IMR-90 (cell line): Measurements from ENCODE around the gene TMCC3. TPM values are rescaled to one million over a fixed set of nuclear protein-coding genes. Genes with fewer than 3 reads are reported as not detected.

Source experiments
- ATAC-seq: fragments of 200-7000 bp; cut with Tn5 transposase; 2 replicates; pipeline ENCODE4 v1.9.1; 2020; ENCODE audit warnings: low read depth, mild to moderate bottlenecking, moderate library complexity
- BruUV-seq: library from RNA; stranded (reverse); fragments of 400-500 nt; replicated peaks from 2 replicates; lab custom pipeline; 2021; lab: Mats Ljungman, UMichigan
- CTCF ChIA-PET: fragments of 300-600 bp; formaldehyde crosslinking; extraction: SDS; loops from one replicate; lab custom pipeline; 2021; ENCODE audit warnings: antibody characterized with exemption; lab: Yijun Ruan, JAX
- POLR2A ChIA-PET: fragments of 300-600 bp; sonication (Branson Sonifier 250); formaldehyde crosslinking; loops from one replicate; lab custom pipeline; 2022; ENCODE audit warnings: antibody characterized with exemption; ENCODE audit not compliant: unreplicated experiment; lab: Charles Lee
- DNase-seq: peaks from one replicate; pipeline ENCODE4 v3.0.0; 2013
- H2AFZ ChIP-seq: replicated peaks from 2 replicates; pipeline ENCODE3; 2013; ENCODE audit warnings: low read length, mild to moderate bottlenecking; ENCODE audit not compliant: poor library complexity
- H2AK5ac ChIP-seq: 2 replicates; pipeline ENCODE4 v1.6.1; 2013; ENCODE audit warnings: low read depth, low read length, inconsistent platforms
- H2AK9ac ChIP-seq: replicated peaks from 2 replicates; pipeline ENCODE3; 2013; ENCODE audit warnings: mild to moderate bottlenecking, low read depth, low read length, moderate library complexity; ENCODE audit not compliant: poor library complexity
- H2BK120ac ChIP-seq: 2 replicates; pipeline ENCODE4 v1.6.1; 2013; ENCODE audit warnings: low read depth, low read length, inconsistent platforms
- H2BK15ac ChIP-seq: 3 replicates; pipeline ENCODE4 v1.6.1; 2013; ENCODE audit warnings: low read depth, low read length, inconsistent platforms
- H2BK20ac ChIP-seq: 2 replicates; pipeline ENCODE4 v1.6.1; 2013; ENCODE audit warnings: low read depth, mild to moderate bottlenecking, inconsistent platforms, low read length, moderate library complexity
- H2BK5ac ChIP-seq: 2 replicates; pipeline ENCODE4 v1.6.1; 2013; ENCODE audit warnings: mild to moderate bottlenecking, low read depth, low read length, inconsistent platforms; ENCODE audit not compliant: poor library complexity, severe bottlenecking
- H3K14ac ChIP-seq: replicated peaks from 2 replicates; pipeline ENCODE4 v1.6.1; 2013; ENCODE audit warnings: low read depth, low read length, inconsistent platforms
- H3K18ac ChIP-seq: 2 replicates; pipeline ENCODE4 v1.6.1; 2013; ENCODE audit warnings: low read depth, low read length, control low read depth
- H3K23ac ChIP-seq: 2 replicates; pipeline ENCODE4 v1.6.1; 2013; ENCODE audit warnings: low read depth, low read length, inconsistent platforms
- H3K27ac ChIP-seq: 2 replicates; pipeline ENCODE4 v1.5.1; 2013; ENCODE audit warnings: mild to moderate bottlenecking, control low read depth, low read length; ENCODE audit not compliant: insufficient read depth
- H3K27me3 ChIP-seq: 2 replicates; pipeline ENCODE4 v1.6.1; 2013; ENCODE audit warnings: low read length; ENCODE audit not compliant: control insufficient read depth, insufficient read depth
- H3K36me3 ChIP-seq: 2 replicates; pipeline ENCODE4 v1.6.1; 2013; ENCODE audit warnings: low read length, mixed read lengths; ENCODE audit not compliant: control insufficient read depth, insufficient read depth
- H3K4ac ChIP-seq: 2 replicates; pipeline ENCODE4 v1.6.1; 2013; ENCODE audit warnings: low read depth, low read length, inconsistent platforms
- H3K4me1 ChIP-seq: 2 replicates; pipeline ENCODE4 v1.6.1; 2013; ENCODE audit warnings: low read length, mixed read lengths; ENCODE audit not compliant: control insufficient read depth, insufficient read depth
- H3K4me2 ChIP-seq: 2 replicates; pipeline ENCODE4 v1.6.1; 2013; ENCODE audit warnings: low read depth, mild to moderate bottlenecking, control low read depth, low read length, moderate library complexity
- H3K4me3 ChIP-seq: 2 replicates; pipeline ENCODE4 v1.5.1; 2013; ENCODE audit warnings: low read depth, mild to moderate bottlenecking, control low read depth, low read length, moderate library complexity; ENCODE audit not compliant: insufficient read depth
- H3K56ac ChIP-seq: 2 replicates; pipeline ENCODE4 v1.6.1; 2013; ENCODE audit warnings: low read length, inconsistent platforms; ENCODE audit not compliant: insufficient read depth; ENCODE audit errors: extremely low read depth
- H3K79me1 ChIP-seq, 2 experiments: 2 replicates each; pipeline ENCODE4 v1.6.1; 2013; ENCODE audit warnings: low read length in 2 of 2, inconsistent platforms in 1 of 2, low read depth in 1 of 2
- H3K9ac ChIP-seq: 2 replicates; pipeline ENCODE4 v1.6.1; 2013; ENCODE audit warnings: low read depth, low read length, control low read depth
- H3K9me1 ChIP-seq: 2 replicates; pipeline ENCODE4 v1.6.1; 2013; ENCODE audit warnings: low read length, inconsistent platforms; ENCODE audit not compliant: insufficient read depth
- H3K9me3 ChIP-seq: 2 replicates; pipeline ENCODE4 v1.6.1; 2013; ENCODE audit warnings: low read length; ENCODE audit not compliant: control insufficient read depth, insufficient read depth
- H4K20me1 ChIP-seq: 2 replicates; pipeline ENCODE4 v1.6.1; 2013; ENCODE audit warnings: low read length, inconsistent platforms; ENCODE audit not compliant: insufficient read depth
- H4K5ac ChIP-seq: 2 replicates; pipeline ENCODE4 v1.6.1; 2013; ENCODE audit warnings: mild to moderate bottlenecking, low read depth, low read length, control low read depth
- H4K8ac ChIP-seq, 2 experiments: 2 replicates each; pipeline ENCODE4 v1.6.1; 2013; ENCODE audit warnings: low read depth in 2 of 2, low read length in 2 of 2, control low read depth in 1 of 2, inconsistent platforms in 1 of 2
- H4K91ac ChIP-seq: 2 replicates; pipeline ENCODE4 v1.6.1; 2013; ENCODE audit warnings: low read depth, low read length, inconsistent platforms; ENCODE audit not compliant: insufficient read depth
- BHLHE40 ChIP-seq: fragments of 150-350 bp; IDR thresholded peaks from 2 replicates; pipeline ENCODE4 v1.6.1; 2016; ENCODE audit warnings: mild to moderate bottlenecking, low read depth, low read length
- CEBPB ChIP-seq: IDR thresholded peaks from 2 replicates; pipeline ENCODE4 v1.6.1; 2012; ENCODE audit warnings: low read depth, low read length, improper control_type of control experiment
- FOS ChIP-seq: fragments of 150-350 bp; IDR thresholded peaks from 2 replicates; pipeline ENCODE4 v1.6.1; 2016; ENCODE audit warnings: low read depth, low read length
- NFE2L2 ChIP-seq: fragments of 150-350 bp; IDR thresholded peaks from 2 replicates; pipeline ENCODE4 v1.6.1; 2016; ENCODE audit warnings: low read depth, mild to moderate bottlenecking, low read length
- RCOR1 ChIP-seq: IDR thresholded peaks from 2 replicates; pipeline ENCODE4 v1.6.1; 2012; ENCODE audit warnings: mild to moderate bottlenecking, low read length, improper control_type of control experiment; ENCODE audit not compliant: insufficient replicate concordance
- USF2 ChIP-seq: fragments of 150-350 bp; IDR thresholded peaks from 2 replicates; pipeline ENCODE4 v1.6.1; 2017; ENCODE audit warnings: mild to moderate bottlenecking, antibody characterized with exemption, low read length, low read depth
- WGBS, 2 experiments: methylation state at CpG; one replicate each; pipeline versions ENCODE4 v1.1.5 to v1.1.7; 2013; ENCODE audit warnings: missing lambda C conversion rate in 2 of 2; ENCODE audit not compliant: insufficient read length in 1 of 2; ENCODE audit errors: extremely low coverage in 2 of 2; 5-methylcytosine and 5-hydroxymethylcytosine counted together
- dilution Hi-C: fragments of 300-500 bp; cut with HindIII; formaldehyde crosslinking; loops from one replicate; pipeline ENCODE4 v1.14.3; 2018; ENCODE audit warnings: low sequenced_read_pairs; ENCODE audit not compliant: unreplicated experiment
- in situ Hi-C: fragments of 300-500 bp; cut with MboI; formaldehyde crosslinking; loops from 3 replicates; pipeline ENCODE4 v1.14.3; 2019; ENCODE audit warnings: low sequenced_read_pairs, inconsistent platforms, mixed read lengths
- intact Hi-C: fragments of 100-400 bp; cut with micrococcal nuclease; formaldehyde crosslinking; loops from 2 replicates; pipeline ENCODE4 v1.10.0; 2022
- polyA plus RNA-seq, 3 experiments: library from polyadenylated mRNA; depleted of rRNA; stranded (reverse); fragments of >200 nt; gene quantifications; 2 replicates each; pipeline ENCODE4 v1.2.3, GENCODE V29; 2012; ENCODE audit warnings: low replicate concordance in 1 of 3
- total RNA-seq: library from RNA; depleted of rRNA; stranded (reverse); fragments of >200 nt; gene quantifications from 2 replicates; pipeline ENCODE4 v1.2.3, GENCODE V29; 2012

TMCC3 gene
- total and polyA plus RNA-seq, 2 of the 4 experiments (the other 2 are of a cell fraction): 0.14 to 0.36 TPM

- Histone ChIP-seq H3K9me3 (no peaks in the 10 kb centered on the region), H2BK20ac (no peak overlapping the region), H3K23ac (no peak overlapping the region), H3K36me3 (no peaks in the 10 kb centered on the region), H3K14ac (no peak overlapping the region), H2BK5ac (no peak overlapping the region), H4K8ac (no peak overlapping the region), H3K56ac (no peak overlapping the region), H2BK120ac (no peak overlapping the region), H2BK15ac (no peak overlapping the region), H3K18ac (no peak overlapping the region), H3K4me2 (no peak overlapping the region), H3K9me1 (no peaks in the 10 kb centered on the region), H3K4me3 (no peak overlapping the region), H3K4me1 (no peaks in the 10 kb centered on the region), H3K4ac (no peak overlapping the region), H3K9ac (no peak overlapping the region), H4K5ac (no peak overlapping the region), H2AK5ac (no peak overlapping the region), H4K20me1 (no peaks in the 10 kb centered on the region), H2AFZ (no peak overlapping the region), H4K91ac (no peak overlapping the region), H3K27me3 (peaks cover 11% of the 10 kb centered on the region), H3K79me1 (no peaks in the 10 kb centered on the region), H2AK9ac (no peak overlapping the region), H3K27ac (no peak overlapping the region)
- ChIA-PET POLR2A (no interaction called here), CTCF (no interaction called here)
- DNase-seq (no peak), ATAC-seq (no peak)
- dilution Hi-C loops (no loop called here), in situ Hi-C loops (no loop called here), intact Hi-C loops (no loop called here)
- no TSS peak for BruUV-seq
- TF ChIP-seq CEBPB (no peak), BHLHE40 (no peak), NFE2L2 (no peak), USF2 (no peak), RCOR1 (no peak), FOS (no peak)
- no CpG with 5 or more reads among the region's 5 CpGs for WGBS, 2 experiments
These were observed 66.0 kb downstream of the TMCC3 start for GRCh38 chr12:94584377-94584776.
